Kidney tubule cell (primary cell): ENCODE measurements around the gene OR52A1.
"Not testable (repeated sequence)": the region's sequence is repeated elsewhere in the genome, so short reads cannot be mapped to it uniquely, and the experiment has no call there.

Source experiments
- DNase-seq: peaks from one replicate; pipeline ENCODE4 v3.0.0-alpha.2; 2018; ENCODE audit warnings: low spot score

Gene OR52A1

GRCh38 chr11:5154657-5155056 is at the start of gene OR52A1:
Gene OR52A1 (minus strand): TSS chr11:5154757. CDS start chr11:5152369, 2,388 bp downstream.
- no peak for DNase-seq

GRCh38 chr11:5203366-5203765 is 48.8 kb upstream of the OR52A1 start:
- no peak for DNase-seq

GRCh38 chr11:5200582-5200981 is 46.0 kb upstream of the OR52A1 start, which contains the start of gene OR51V1:
Gene OR51V1 (minus strand): TSS chr11:5200682. CDS start chr11:5200682, 0 bp downstream.
- no peak for DNase-seq

- no peak for DNase-seq
Observed at GRCh38 chr11:5198285-5198684, 43.7 kb upstream of the OR52A1 start.

GRCh38 chr11:5197536-5197935 is 43.0 kb upstream of the OR52A1 start:
- no peak for DNase-seq

- no peak for DNase-seq
Observed at GRCh38 chr11:5196731-5197130, 42.2 kb upstream of the OR52A1 start.

- no peak for DNase-seq
Observed at GRCh38 chr11:5196067-5196466, 41.5 kb upstream of the OR52A1 start.

GRCh38 chr11:5192738-5193137 is 38.2 kb upstream of the OR52A1 start:
- DNase-seq, result no peak

GRCh38 chr11:5188201-5188600 is 33.6 kb upstream of the OR52A1 start:
- DNase-seq, result no peak

GRCh38 chr11:5178046-5178837 is 23.7 kb upstream of the OR52A1 start:
- DNase-seq, result no peak

- no peak for DNase-seq
Observed at GRCh38 chr11:5174934-5175333, 20.4 kb upstream of the OR52A1 start.

GRCh38 chr11:5171856-5172255 is 17.3 kb upstream of the OR52A1 start:
- DNase-seq, result no peak

GRCh38 chr11:5165898-5166297 is 11.3 kb upstream of the OR52A1 start:
- DNase-seq, result not testable (repeated sequence)

- not testable (repeated sequence) for DNase-seq
Observed at GRCh38 chr11:5164807-5165206, 10.2 kb upstream of the OR52A1 start.

GRCh38 chr11:5161045-5161444 is 6.5 kb upstream of the OR52A1 start:
- not testable (repeated sequence) for DNase-seq

- not testable (repeated sequence) for DNase-seq
Observed at GRCh38 chr11:5160217-5160616, 5.7 kb upstream of the OR52A1 start.

GRCh38 chr11:5159806-5160205 is 5.2 kb upstream of the OR52A1 start:
- DNase-seq, result no peak

GRCh38 chr11:5153574-5154431 is 754 bp downstream of the OR52A1 start:
- DNase-seq, result no peak

GRCh38 chr11:5151713-5152153 is 2.8 kb downstream of the OR52A1 start:
- DNase-seq, result no peak

- not testable (repeated sequence) for DNase-seq
Observed at GRCh38 chr11:5144206-5144605, 10.4 kb downstream of the OR52A1 start.

GRCh38 chr11:5137996-5138395 is 16.6 kb downstream of the OR52A1 start, which contains the start of gene OR52A5:
Gene OR52A5 (minus strand): TSS chr11:5138356. CDS start chr11:5132642, 5,714 bp downstream.
- no peak for DNase-seq

GRCh38 chr11:5137014-5137413 is 17.5 kb downstream of the OR52A1 start:
- no peak for DNase-seq

- DNase-seq, result no peak
Observed at GRCh38 chr11:5136261-5136660, 18.3 kb downstream of the OR52A1 start.
